DOHH2 (cell line): ENCODE measurements around the gene FNIP2.

ENCODE experiments used
- H3F3A ChIP-seq: fragments of 200-600 bp; sonication (generic), shearing (Covaris generic); 2 replicates; pipeline ENCODE4 v1.6.0; 2016; ENCODE audit warnings: antibody characterized with exemption, mild to moderate bottlenecking; ENCODE audit not compliant: control insufficient read depth, insufficient read depth
- H3K27ac ChIP-seq: fragments of 200-600 bp; sonication (generic); 2 replicates; pipeline ENCODE4 v1.5.1; 2014; ENCODE audit warnings: low read depth, mild to moderate bottlenecking, low read length, moderate library complexity
- H3K27me3 ChIP-seq: fragments of 200-600 bp; sonication (generic); 2 replicates; pipeline ENCODE4 v1.6.1; 2014; ENCODE audit warnings: mild to moderate bottlenecking, low read length, mixed read lengths; ENCODE audit not compliant: control insufficient read depth
- H3K36me3 ChIP-seq: fragments of 200-600 bp; sonication (generic); 2 replicates; pipeline ENCODE4 v1.6.1; 2014; ENCODE audit warnings: mild to moderate bottlenecking, low read length, moderate library complexity, mixed read lengths; ENCODE audit not compliant: control insufficient read depth
- H3K4me1 ChIP-seq: fragments of 200-600 bp; sonication (generic); 2 replicates; pipeline ENCODE4 v1.6.1; 2014; ENCODE audit warnings: mild to moderate bottlenecking, low read length, mixed read lengths; ENCODE audit not compliant: control insufficient read depth
- H3K4me2 ChIP-seq: fragments of 200-600 bp; sonication (generic); 2 replicates; pipeline ENCODE4 v1.6.0; 2014; ENCODE audit warnings: mild to moderate bottlenecking, low read length, moderate library complexity
- H3K4me3 ChIP-seq: fragments of 200-600 bp; sonication (generic); 2 replicates; pipeline ENCODE4 v1.5.1; 2014; ENCODE audit warnings: mild to moderate bottlenecking, low read length, mixed read lengths
- H3K79me2 ChIP-seq: fragments of 200-600 bp; sonication (generic); 2 replicates; pipeline ENCODE4 v1.6.1; 2014; ENCODE audit warnings: mild to moderate bottlenecking, low read length, mixed read lengths; ENCODE audit not compliant: control insufficient read depth
- H3K9me2 ChIP-seq: fragments of 200-600 bp; sonication (generic); replicated peaks from 2 replicates; pipeline ENCODE4 v1.6.1; 2014; ENCODE audit warnings: mild to moderate bottlenecking, low read length, mixed read lengths; ENCODE audit not compliant: control insufficient read depth
- H3K9me3 ChIP-seq: fragments of 200-600 bp; sonication (generic); 2 replicates; pipeline ENCODE4 v1.6.1; 2014; ENCODE audit warnings: antibody characterized with exemption, low read length, mixed read lengths; ENCODE audit not compliant: control insufficient read depth, insufficient read depth
- H4K20me1 ChIP-seq: fragments of 200-600 bp; sonication (generic); 2 replicates; pipeline ENCODE4 v1.6.0; 2014; ENCODE audit warnings: low read depth, mild to moderate bottlenecking, antibody characterized with exemption, low read length, moderate library complexity; ENCODE audit not compliant: control insufficient read depth, insufficient read depth
- EZH2phosphoT487 ChIP-seq: fragments of 200-600 bp; sonication (generic); IDR thresholded peaks from 2 replicates; pipeline ENCODE4 v1.6.1; 2017; ENCODE audit warnings: borderline replicate concordance, mild to moderate bottlenecking, antibody characterized with exemption, low read length, moderate library complexity, mixed read lengths
- TF ChIP-seq, protein P1 (sequence below): fragments of 200-600 bp; sonication (generic); IDR thresholded peaks from one replicate; pipeline ENCODE4 v1.5.1; 2014; ENCODE audit warnings: antibody characterized with exemption, mild to moderate bottlenecking, low read depth, low read length; ENCODE audit not compliant: poor library complexity, severe bottlenecking

Gene FNIP2

DNA sequence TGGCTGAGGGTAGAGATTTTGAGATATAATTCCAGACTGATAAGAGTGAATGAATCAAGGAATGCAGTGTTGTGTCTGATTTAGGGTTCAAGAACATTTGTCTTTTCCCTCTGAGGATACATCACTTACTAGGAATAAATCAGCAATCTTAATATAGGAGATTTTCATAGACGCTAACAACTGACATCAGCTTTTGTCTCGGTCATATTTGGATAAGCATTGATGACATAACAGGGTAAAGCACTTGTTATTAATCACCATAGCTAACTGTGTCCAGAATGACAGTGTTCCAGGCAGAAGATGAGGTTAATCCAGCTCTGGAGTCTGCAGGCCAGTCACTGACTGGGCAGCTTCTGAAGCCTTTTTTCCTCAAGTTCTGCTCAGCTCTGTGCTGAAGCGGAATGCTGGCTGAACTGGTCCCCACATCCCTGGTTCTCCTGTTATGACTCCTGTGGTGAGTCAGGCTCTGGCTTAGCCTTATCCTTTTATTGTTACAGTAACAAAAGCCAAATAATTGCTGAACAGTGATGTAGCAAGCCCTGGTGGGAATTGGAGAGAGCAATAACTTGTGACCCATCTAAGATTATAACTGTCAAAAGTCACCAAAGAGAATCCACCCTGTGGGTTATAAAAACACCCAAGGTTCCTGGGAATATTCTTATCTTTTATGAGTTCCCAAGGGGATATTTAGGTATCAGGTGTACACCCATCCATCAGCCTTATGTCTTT lies 41.8 kb downstream of the FNIP2 start:
- peak overlapping the region; percentile 14 for H3K4me2 ChIP-seq
- peaks cover 30% of the 10 kb centered on the region for H3K4me1 ChIP-seq
- no peaks in the 10 kb centered on the region for H3K9me3 ChIP-seq
- TF ChIP-seq, protein P1, sequence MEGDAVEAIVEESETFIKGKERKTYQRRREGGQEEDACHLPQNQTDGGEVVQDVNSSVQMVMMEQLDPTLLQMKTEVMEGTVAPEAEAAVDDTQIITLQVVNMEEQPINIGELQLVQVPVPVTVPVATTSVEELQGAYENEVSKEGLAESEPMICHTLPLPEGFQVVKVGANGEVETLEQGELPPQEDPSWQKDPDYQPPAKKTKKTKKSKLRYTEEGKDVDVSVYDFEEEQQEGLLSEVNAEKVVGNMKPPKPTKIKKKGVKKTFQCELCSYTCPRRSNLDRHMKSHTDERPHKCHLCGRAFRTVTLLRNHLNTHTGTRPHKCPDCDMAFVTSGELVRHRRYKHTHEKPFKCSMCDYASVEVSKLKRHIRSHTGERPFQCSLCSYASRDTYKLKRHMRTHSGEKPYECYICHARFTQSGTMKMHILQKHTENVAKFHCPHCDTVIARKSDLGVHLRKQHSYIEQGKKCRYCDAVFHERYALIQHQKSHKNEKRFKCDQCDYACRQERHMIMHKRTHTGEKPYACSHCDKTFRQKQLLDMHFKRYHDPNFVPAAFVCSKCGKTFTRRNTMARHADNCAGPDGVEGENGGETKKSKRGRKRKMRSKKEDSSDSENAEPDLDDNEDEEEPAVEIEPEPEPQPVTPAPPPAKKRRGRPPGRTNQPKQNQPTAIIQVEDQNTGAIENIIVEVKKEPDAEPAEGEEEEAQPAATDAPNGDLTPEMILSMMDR: no peak
- TF ChIP-seq EZH2phosphoT487: no peak
- H3F3A ChIP-seq: no peaks in the 10 kb centered on the region
- no peaks in the 10 kb centered on the region for H3K36me3 ChIP-seq
- no peaks in the 10 kb centered on the region for H3K79me2 ChIP-seq
- H3K27me3 ChIP-seq: no peaks in the 10 kb centered on the region; the same call in 1 of the 2 replicates
- H3K27ac ChIP-seq: no peak overlapping the region
- H4K20me1 ChIP-seq: no peaks in the 10 kb centered on the region
- H3K9me2 ChIP-seq: no peaks in the 10 kb centered on the region
- no peak overlapping the region for H3K4me3 ChIP-seq

DNA sequence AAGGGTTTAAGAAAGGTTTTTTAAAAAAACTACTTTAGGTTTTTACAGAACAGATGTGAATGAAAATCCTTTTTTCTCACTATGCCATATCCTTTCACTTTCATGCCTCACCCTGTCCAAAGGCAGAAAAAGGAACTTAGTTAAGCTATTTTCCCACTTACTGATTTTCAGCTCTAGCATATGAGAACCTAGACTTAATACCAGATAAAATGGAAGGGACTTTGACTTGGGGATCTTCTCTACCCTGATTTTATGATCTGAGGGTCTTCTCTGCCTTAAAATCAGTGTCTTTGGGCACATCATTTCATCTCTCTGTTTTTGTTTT lies 42.4 kb downstream of the FNIP2 start:
- Histone ChIP-seq H3K9me2 (no peaks in the 10 kb centered on the region), H3F3A (no peaks in the 10 kb centered on the region), H3K27ac (no peak overlapping the region), H3K79me2 (no peaks in the 10 kb centered on the region), H3K4me2 (no peak overlapping the region), H3K27me3 (no peaks in the 10 kb centered on the region; the same call in 1 of the 2 replicates), H3K4me1 (peaks cover 30% of the 10 kb centered on the region), H4K20me1 (no peaks in the 10 kb centered on the region), H3K9me3 (no peaks in the 10 kb centered on the region), H3K36me3 (no peaks in the 10 kb centered on the region), H3K4me3 (no peak overlapping the region)
- TF ChIP-seq EZH2phosphoT487: no peak
- TF ChIP-seq, protein P1: no peak

DNA sequence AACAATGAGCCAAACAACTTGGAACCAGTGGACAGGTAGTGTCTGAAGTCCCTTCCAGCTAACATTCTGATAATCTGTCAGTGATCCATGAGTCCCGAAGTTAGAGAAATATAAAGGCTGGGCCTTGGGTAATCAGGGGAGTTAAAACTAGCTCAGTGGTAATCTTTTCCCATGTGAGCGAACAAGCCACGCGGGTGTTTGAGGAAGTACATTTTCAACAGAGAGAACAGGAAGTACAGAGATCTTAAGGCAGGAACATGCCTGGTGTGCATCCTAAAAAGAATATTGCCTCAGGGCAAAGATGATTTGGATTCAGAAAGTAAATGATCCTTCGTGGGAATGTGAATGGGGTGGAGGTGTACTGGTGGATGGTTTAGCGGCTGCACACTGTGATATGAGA lies 42.9 kb downstream of the FNIP2 start:
- no peaks in the 10 kb centered on the region for H3K9me3 ChIP-seq
- no peaks in the 10 kb centered on the region for H3K36me3 ChIP-seq
- H3K79me2 ChIP-seq: no peaks in the 10 kb centered on the region
- H3K4me3 ChIP-seq: no peak overlapping the region
- peaks cover 30% of the 10 kb centered on the region for H3K4me1 ChIP-seq
- no peaks in the 10 kb centered on the region for H4K20me1 ChIP-seq
- H3K27me3 ChIP-seq: no peaks in the 10 kb centered on the region; the same call in 1 of the 2 replicates
- TF ChIP-seq, protein P1: no peak
- no peak for TF ChIP-seq EZH2phosphoT487
- no peaks in the 10 kb centered on the region for H3F3A ChIP-seq
- H3K27ac ChIP-seq: no peak overlapping the region
- H3K9me2 ChIP-seq: no peaks in the 10 kb centered on the region
- H3K4me2 ChIP-seq: peak overlapping the region; percentile 15
